Measurements from ENCODE around the gene FALEC.

Gene FALEC

DNA sequence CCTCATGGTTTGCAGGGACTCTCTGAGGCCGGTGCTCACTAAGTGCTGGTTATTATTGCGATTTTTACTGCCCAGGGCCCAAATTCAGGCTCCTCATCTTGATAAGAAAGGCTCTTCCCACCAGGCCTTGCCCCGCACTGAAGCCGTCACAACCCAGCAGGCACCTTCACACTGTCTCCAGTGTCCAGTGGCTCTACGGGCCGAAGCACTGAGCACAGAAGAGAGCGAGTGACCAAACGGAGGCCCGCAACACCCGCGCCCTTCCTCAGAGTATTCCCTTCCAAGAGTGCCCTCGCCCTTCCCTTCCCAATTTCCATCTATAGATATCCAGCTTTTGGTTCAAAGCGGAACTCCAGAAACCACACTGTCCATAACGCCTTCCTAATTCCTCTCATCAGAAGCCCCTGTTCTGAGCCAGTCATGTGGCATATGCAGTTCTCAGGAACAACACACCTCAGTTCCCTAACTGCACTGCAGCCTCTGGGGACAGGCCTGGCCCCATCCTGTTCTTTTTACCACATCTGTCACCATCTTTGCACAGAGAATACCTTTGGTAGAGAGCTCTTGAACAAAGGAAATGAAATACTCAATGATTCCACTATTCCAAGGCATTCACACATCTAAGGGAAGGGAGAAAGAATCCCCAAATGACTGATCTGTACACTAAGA lies 15.1 kb downstream of the FALEC start:
- TF ChIP-seq, protein P1, sequence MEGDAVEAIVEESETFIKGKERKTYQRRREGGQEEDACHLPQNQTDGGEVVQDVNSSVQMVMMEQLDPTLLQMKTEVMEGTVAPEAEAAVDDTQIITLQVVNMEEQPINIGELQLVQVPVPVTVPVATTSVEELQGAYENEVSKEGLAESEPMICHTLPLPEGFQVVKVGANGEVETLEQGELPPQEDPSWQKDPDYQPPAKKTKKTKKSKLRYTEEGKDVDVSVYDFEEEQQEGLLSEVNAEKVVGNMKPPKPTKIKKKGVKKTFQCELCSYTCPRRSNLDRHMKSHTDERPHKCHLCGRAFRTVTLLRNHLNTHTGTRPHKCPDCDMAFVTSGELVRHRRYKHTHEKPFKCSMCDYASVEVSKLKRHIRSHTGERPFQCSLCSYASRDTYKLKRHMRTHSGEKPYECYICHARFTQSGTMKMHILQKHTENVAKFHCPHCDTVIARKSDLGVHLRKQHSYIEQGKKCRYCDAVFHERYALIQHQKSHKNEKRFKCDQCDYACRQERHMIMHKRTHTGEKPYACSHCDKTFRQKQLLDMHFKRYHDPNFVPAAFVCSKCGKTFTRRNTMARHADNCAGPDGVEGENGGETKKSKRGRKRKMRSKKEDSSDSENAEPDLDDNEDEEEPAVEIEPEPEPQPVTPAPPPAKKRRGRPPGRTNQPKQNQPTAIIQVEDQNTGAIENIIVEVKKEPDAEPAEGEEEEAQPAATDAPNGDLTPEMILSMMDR (IDR thresholded peaks at IDR 0.05; ENCODE audit: borderline replicate concordance, extremely low read depth, low read length, poor library complexity, severe bottlenecking): no peak
- no peak for TF ChIP-seq EZH2 (IDR thresholded peaks at IDR 0.05; ENCODE audit: borderline replicate concordance, low read depth, low read length, severe bottlenecking)
- H3K4me3 ChIP-seq (ENCODE audit: low read depth in 1 of 2, low read length in 2 of 2): no peak overlapping the region
- no peak for ATAC-seq (ENCODE audit: insufficient read depth, low read depth)
- H2AFZ ChIP-seq (ENCODE audit: low read depth, low read length): no peak overlapping the region
- no peaks in the 10 kb centered on the region for H3K27me3 ChIP-seq (ENCODE audit: insufficient read depth, low read length, poor library complexity)
- H3K9me3 ChIP-seq (ENCODE audit: insufficient read depth, low read length, severe bottlenecking): no peaks in the 10 kb centered on the region
- H3K4me1 ChIP-seq (ENCODE audit: insufficient read depth, low read length): no peaks in the 10 kb centered on the region
- no peak overlapping the region for H3K27ac ChIP-seq (ENCODE audit: low read length)
- H3K79me2 ChIP-seq (ENCODE audit: insufficient read depth, low read length): no peaks in the 10 kb centered on the region
- no peaks in the 10 kb centered on the region for H3K36me3 ChIP-seq (ENCODE audit: insufficient read depth, low read length)
- no peaks in the 10 kb centered on the region for H4K20me1 ChIP-seq (ENCODE audit: insufficient read depth, low read length)
- DNase-seq: no peak
- H3K4me2 ChIP-seq (ENCODE audit: insufficient read depth, low read length): no peak overlapping the region
- no peak overlapping the region for H3K9ac ChIP-seq (ENCODE audit: low read depth, low read length)

DNA sequence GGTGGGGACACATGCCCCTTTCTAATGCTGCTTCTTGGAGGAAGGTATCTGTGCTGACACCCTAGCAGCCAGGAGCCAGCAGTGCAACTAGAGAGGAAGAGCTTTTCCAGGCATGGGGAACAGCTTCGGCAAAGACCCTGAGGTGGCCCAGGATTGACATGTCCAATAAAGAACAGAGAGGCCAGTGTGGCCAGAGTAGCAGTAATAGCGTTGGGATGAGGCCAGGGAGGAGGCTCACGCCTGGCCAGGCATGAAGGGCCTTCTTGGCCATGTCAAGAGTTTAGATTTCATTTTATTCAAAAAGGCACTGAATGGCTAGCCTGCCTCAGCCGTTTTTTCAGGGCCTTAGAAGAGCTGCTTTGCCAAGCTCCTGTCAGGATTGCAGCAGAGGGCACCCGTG lies 17.3 kb downstream of the FALEC start:
- no peaks in the 10 kb centered on the region for H3K9me3 ChIP-seq (ENCODE audit: insufficient read depth, low read length, severe bottlenecking)
- TF ChIP-seq EZH2 (IDR thresholded peaks at IDR 0.05; ENCODE audit: borderline replicate concordance, low read depth, low read length, severe bottlenecking): no peak
- TF ChIP-seq, protein P1 (IDR thresholded peaks at IDR 0.05; ENCODE audit: borderline replicate concordance, extremely low read depth, low read length, poor library complexity, severe bottlenecking): no peak
- H3K27me3 ChIP-seq (ENCODE audit: insufficient read depth, low read length, poor library complexity): no peaks in the 10 kb centered on the region
- H3K4me3 ChIP-seq (ENCODE audit: low read depth in 1 of 2, low read length in 2 of 2): no peak overlapping the region
- H3K79me2 ChIP-seq (ENCODE audit: insufficient read depth, low read length): no peaks in the 10 kb centered on the region
- H2AFZ ChIP-seq (ENCODE audit: low read depth, low read length): no peak overlapping the region
- no peak overlapping the region for H3K4me2 ChIP-seq (ENCODE audit: insufficient read depth, low read length)
- H3K9ac ChIP-seq (ENCODE audit: low read depth, low read length): no peak overlapping the region
- DNase-seq: no peak
- H3K36me3 ChIP-seq (ENCODE audit: insufficient read depth, low read length): no peaks in the 10 kb centered on the region
- no peak overlapping the region for H3K27ac ChIP-seq (ENCODE audit: low read length)
- ATAC-seq (ENCODE audit: insufficient read depth, low read depth): no peak
- H3K4me1 ChIP-seq (ENCODE audit: insufficient read depth, low read length): no peaks in the 10 kb centered on the region
- H4K20me1 ChIP-seq (ENCODE audit: insufficient read depth, low read length): no peaks in the 10 kb centered on the region

DNA sequence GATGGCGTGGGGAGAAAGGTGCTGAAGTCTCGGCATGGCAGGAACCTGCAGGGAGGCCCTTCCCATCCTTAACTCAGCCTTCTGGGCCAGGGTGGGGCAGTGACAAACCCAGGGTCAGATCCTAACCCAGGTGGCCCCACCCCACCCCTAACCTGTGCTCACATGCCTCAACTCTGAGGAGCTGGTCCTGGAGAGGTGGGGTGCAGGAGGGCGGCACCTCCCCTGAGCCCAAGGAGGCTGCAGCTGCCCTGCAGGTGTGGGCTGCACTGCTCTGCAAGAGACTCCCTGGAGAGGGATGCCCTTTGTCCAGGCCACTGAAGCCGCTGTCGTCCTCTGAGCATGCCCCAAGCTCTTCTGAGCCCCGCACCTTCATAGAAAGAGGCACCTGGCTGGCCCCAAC lies 18.4 kb downstream of the FALEC start:
- no peaks in the 10 kb centered on the region for H3K79me2 ChIP-seq (ENCODE audit: insufficient read depth, low read length)
- DNase-seq (no peak), ATAC-seq (ENCODE audit: insufficient read depth, low read depth) (no peak)
- H2AFZ ChIP-seq (ENCODE audit: low read depth, low read length): no peak overlapping the region
- no peak for TF ChIP-seq EZH2 (IDR thresholded peaks at IDR 0.05; ENCODE audit: borderline replicate concordance, low read depth, low read length, severe bottlenecking)
- TF ChIP-seq, protein P1 (IDR thresholded peaks at IDR 0.05; ENCODE audit: borderline replicate concordance, extremely low read depth, low read length, poor library complexity, severe bottlenecking): no peak
- no peaks in the 10 kb centered on the region for H3K27me3 ChIP-seq (ENCODE audit: insufficient read depth, low read length, poor library complexity)
- no peaks in the 10 kb centered on the region for H3K4me1 ChIP-seq (ENCODE audit: insufficient read depth, low read length)
- no peak overlapping the region for H3K4me3 ChIP-seq (ENCODE audit: low read depth in 1 of 2, low read length in 2 of 2)
- no peak overlapping the region for H3K4me2 ChIP-seq (ENCODE audit: insufficient read depth, low read length)
- H3K27ac ChIP-seq (ENCODE audit: low read length): no peak overlapping the region
- no peaks in the 10 kb centered on the region for H3K9me3 ChIP-seq (ENCODE audit: insufficient read depth, low read length, severe bottlenecking)
- no peak overlapping the region for H3K9ac ChIP-seq (ENCODE audit: low read depth, low read length)
- no peaks in the 10 kb centered on the region for H3K36me3 ChIP-seq (ENCODE audit: insufficient read depth, low read length)
- H4K20me1 ChIP-seq (ENCODE audit: insufficient read depth, low read length): no peaks in the 10 kb centered on the region

Measured in DND-41 (cell line).